ENCODE measurements around the gene STK32A. TPM values are rescaled to one million over a fixed set of nuclear protein-coding genes. Genes with fewer than 3 reads are reported as not detected.

STK32A gene
- total RNA-seq, 1 donor from 2014 or later: 5.3 TPM

- no peak for DNase-seq
Observed at GRCh38 chr5:147393874-147394672, 159.2 kb downstream of the STK32A start.

GRCh38 chr5:147396070-147396823 is 161.4 kb downstream of the STK32A start:
- no peak for DNase-seq

- no peak for DNase-seq
Observed at GRCh38 chr5:147397616-147398015, 162.8 kb downstream of the STK32A start.

GRCh38 chr5:147398860-147399259 is 164.0 kb downstream of the STK32A start:
- DNase-seq: no peak

GRCh38 chr5:147400126-147400809 is 165.4 kb downstream of the STK32A start:
- DNase-seq: no peak

GRCh38 chr5:147400881-147401280 is 166.1 kb downstream of the STK32A start:
- DNase-seq: no peak

GRCh38 chr5:147403651-147404640 is 169.1 kb downstream of the STK32A start:
- peak; percentile 15 for DNase-seq

- no peak for DNase-seq
Observed at GRCh38 chr5:147404706-147405105, 169.9 kb downstream of the STK32A start.

- no peak for DNase-seq
Observed at GRCh38 chr5:147406636-147407035, 171.8 kb downstream of the STK32A start.

- DNase-seq: no peak
Observed at GRCh38 chr5:147407094-147407681, 172.4 kb downstream of the STK32A start.

GRCh38 chr5:147408980-147409379 is 174.2 kb downstream of the STK32A start:
- no peak for DNase-seq

- no peak for DNase-seq
Observed at GRCh38 chr5:147410496-147411358, 175.9 kb downstream of the STK32A start.

- no peak for DNase-seq
Observed at GRCh38 chr5:147411359-147412319, 176.8 kb downstream of the STK32A start.

GRCh38 chr5:147412561-147412960 is 177.7 kb downstream of the STK32A start:
- DNase-seq: no peak

- no peak for DNase-seq
Observed at GRCh38 chr5:147413266-147413665, 178.4 kb downstream of the STK32A start.

- no peak for DNase-seq
Observed at GRCh38 chr5:147415651-147416050, 180.8 kb downstream of the STK32A start.

GRCh38 chr5:147417135-147417813 is 182.4 kb downstream of the STK32A start:
- DNase-seq: no peak

- no peak for DNase-seq
Observed at GRCh38 chr5:147418613-147419012, 183.8 kb downstream of the STK32A start.

All from occipital lobe (tissue), 2 donors.